GM23338 (cell line): ENCODE data around the gene KCTD12. TPM values are rescaled to one million over a fixed set of nuclear protein-coding genes. Genes with fewer than 3 reads are reported as not detected.

Experiments
- ATAC-seq: fragments of 200-7000 bp; cut with Tn5 transposase; 3 replicates; pipeline ENCODE4 v1.9.1; 2020
- DNase-seq: peaks from one replicate; pipeline ENCODE4 v3.0.0-alpha.2; 2015; ENCODE audit warnings: low spot score
- H2AFZ ChIP-seq: fragments of 200-600 bp; sonication (generic); 2 replicates; pipeline ENCODE4 v1.8.0; 2016; ENCODE audit warnings: antibody characterized with exemption, mild to moderate bottlenecking, moderate library complexity
- H3F3A ChIP-seq: fragments of 200-600 bp; sonication (generic); replicated peaks from 2 replicates; pipeline ENCODE4 v1.8.0; 2017; ENCODE audit warnings: antibody characterized with exemption, mixed run types, low read depth
- H3K27ac ChIP-seq: fragments of 200-600 bp; sonication (generic); 2 replicates; pipeline ENCODE4 v1.6.1; 2016; ENCODE audit warnings: low read depth
- H3K27me3 ChIP-seq: fragments of 200-600 bp; sonication (generic); 2 replicates; pipeline ENCODE4 v1.8.0; 2016; ENCODE audit warnings: mild to moderate bottlenecking, mixed run types, moderate library complexity; ENCODE audit not compliant: insufficient read depth
- H3K36me3 ChIP-seq: fragments of 200-600 bp; sonication (generic); 2 replicates; pipeline ENCODE4 v1.8.0; 2016; ENCODE audit warnings: mild to moderate bottlenecking; ENCODE audit not compliant: insufficient read depth
- H3K4me1 ChIP-seq: fragments of 200-600 bp; sonication (generic); 2 replicates; pipeline ENCODE4 v1.8.0; 2016; ENCODE audit warnings: mild to moderate bottlenecking, moderate library complexity; ENCODE audit not compliant: insufficient read depth
- H3K4me2 ChIP-seq: fragments of 200-600 bp; sonication (generic); 2 replicates; pipeline ENCODE4 v1.7.1; 2017; ENCODE audit warnings: mixed run types
- H3K4me3 ChIP-seq: fragments of 200-600 bp; sonication (generic); 2 replicates; pipeline ENCODE4 v1.6.1; 2016; ENCODE audit warnings: mixed run types
- H3K79me2 ChIP-seq: fragments of 200-600 bp; sonication (generic); replicated peaks from 2 replicates; pipeline ENCODE4 v1.8.0; 2017; ENCODE audit warnings: mild to moderate bottlenecking; ENCODE audit not compliant: insufficient read depth
- H3K9me2 ChIP-seq: fragments of 200-600 bp; sonication (generic); 2 replicates; pipeline ENCODE4 v1.8.0; 2017; ENCODE audit not compliant: insufficient read depth
- H4K20me1 ChIP-seq: fragments of 200-600 bp; sonication (generic); replicated peaks from 2 replicates; pipeline ENCODE4 v1.8.0; 2017; ENCODE audit warnings: mild to moderate bottlenecking; ENCODE audit not compliant: insufficient read depth
- H3K27ac Mint-ChIP-seq: 2 replicates; pipeline ENCODE4 v1.8.0; 2020; ENCODE audit warnings: inconsistent platforms, mild to moderate bottlenecking, moderate library complexity, mixed read lengths
- H3K27me3 Mint-ChIP-seq: 3 replicates; pipeline ENCODE4 v1.8.0; 2022; ENCODE audit warnings: low read depth, mild to moderate bottlenecking, moderate library complexity, mixed read lengths, inconsistent platforms; ENCODE audit not compliant: insufficient read depth, poor library complexity
- H3K36me3 Mint-ChIP-seq: 3 replicates; pipeline ENCODE4 v1.8.0; 2021; ENCODE audit warnings: low read depth, mild to moderate bottlenecking, inconsistent platforms, moderate library complexity, mixed read lengths
- H3K4me1 Mint-ChIP-seq: 3 replicates; pipeline ENCODE4 v1.8.0; 2020; ENCODE audit warnings: mild to moderate bottlenecking, inconsistent platforms, mixed read lengths
- H3K4me3 Mint-ChIP-seq: 3 replicates; pipeline ENCODE4 v1.8.0; 2021; ENCODE audit warnings: moderate library complexity, mild to moderate bottlenecking, inconsistent platforms, mixed read lengths
- H3K9me3 Mint-ChIP-seq: 3 replicates; pipeline ENCODE4 v1.8.0; 2020; ENCODE audit warnings: moderate library complexity, mild to moderate bottlenecking, inconsistent platforms, mixed read lengths
- CREB1 ChIP-seq: fragments of 250-450 bp; sonication (Bioruptor Pico); IDR thresholded peaks from 2 replicates; pipeline ENCODE4 v1.5.0; 2020; ENCODE audit warnings: low read depth, mild to moderate bottlenecking, moderate library complexity
- EZH2phosphoT487 ChIP-seq: fragments of 200-600 bp; sonication (generic); IDR thresholded peaks from one replicate; pipeline ENCODE4 v1.8.1; 2018; ENCODE audit warnings: antibody characterized with exemption; ENCODE audit not compliant: unreplicated experiment
- JUNB ChIP-seq: IDR thresholded peaks from one replicate; pipeline ENCODE4 v1.6.1; 2016; ENCODE audit warnings: antibody characterized with exemption; ENCODE audit not compliant: unreplicated experiment
- POLR2AphosphoS5 ChIP-seq: IDR thresholded peaks from 2 replicates; pipeline ENCODE4 v1.6.1; 2016; ENCODE audit warnings: antibody characterized with exemption, low read depth
- ZNF114 ChIP-seq: fragments of 250-450 bp; sonication (Bioruptor Pico); IDR thresholded peaks from 2 replicates; pipeline ENCODE4 v1.5.0; 2020; ENCODE audit warnings: mild to moderate bottlenecking, moderate library complexity
- ZNF331 ChIP-seq: fragments of 250-450 bp; sonication (Bioruptor Pico); IDR thresholded peaks from 2 replicates; pipeline ENCODE4 v1.5.0; 2020; ENCODE audit warnings: low read depth, mild to moderate bottlenecking, moderate library complexity
- polyA plus RNA-seq: library from polyadenylated mRNA; unstranded; fragments of >200 nt; fragmentation: Nextera tagmentation; extraction: Ambion mirVana; gene quantifications from 2 replicates; pipeline ENCODE4 v1.2.1, GENCODE V29; 2016
- total RNA-seq: library from RNA; depleted of rRNA; stranded (reverse); fragments of >200 nt; shearing (Covaris generic); gene quantifications from 2 replicates; pipeline ENCODE4 v1.2.3, GENCODE V29; 2014
- TF ChIP-seq, protein P1 (sequence below): fragments of 250-450 bp; sonication (Bioruptor Pico); IDR thresholded peaks from 2 replicates; pipeline ENCODE4 v1.5.0; 2020; ENCODE audit warnings: mild to moderate bottlenecking, moderate library complexity
- TF ChIP-seq, protein P2 (sequence below): IDR thresholded peaks from 2 replicates; pipeline ENCODE4 v1.6.1; 2016; ENCODE audit warnings: antibody characterized with exemption

Gene KCTD12
- total and polyA plus RNA-seq, 2 experiments from 2014 or later, result 3.3 to 12.0 TPM

DNA sequence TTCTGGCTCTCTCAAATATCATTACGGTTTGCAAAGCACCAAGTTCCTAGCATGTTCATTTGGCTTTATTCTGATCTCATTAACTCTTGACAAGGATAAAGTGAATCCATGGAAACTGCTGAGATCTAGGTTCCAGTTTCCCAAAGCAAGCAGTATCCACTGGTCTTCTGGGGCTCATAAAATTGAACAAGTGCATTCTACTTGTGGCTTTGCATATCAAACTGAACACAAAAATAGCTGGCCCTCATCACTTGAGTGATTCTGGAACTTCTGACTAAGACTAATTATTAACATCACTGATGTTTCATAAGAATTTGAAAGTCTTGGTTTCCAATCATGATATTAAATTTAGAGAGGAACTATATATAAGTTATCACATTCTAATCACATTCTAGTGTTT lies 6.3 kb upstream of the KCTD12 start:
- Histone ChIP-seq H3K36me3 (no peaks in the 10 kb centered on the region), H3K4me1 (peaks cover 4% of the 10 kb centered on the region; the same call in 1 of the 2 replicates), H3K4me2 (no peak overlapping the region), H3K4me3 (no peak overlapping the region), H3F3A (no peaks in the 10 kb centered on the region), H2AFZ (no peak overlapping the region), H4K20me1 (no peaks in the 10 kb centered on the region; the same call in 1 of the 2 replicates), H3K27ac (no peak overlapping the region), H3K27me3 (peaks cover 27% of the 10 kb centered on the region), H3K79me2 (no peaks in the 10 kb centered on the region), H3K9me2 (no peaks in the 10 kb centered on the region)
- Mint-ChIP-seq H3K27me3 (peaks cover 9% of the 10 kb centered on the region), H3K36me3 (no peaks in the 10 kb centered on the region), H3K4me1 (peaks cover 2% of the 10 kb centered on the region; the same call in 2 of the 3 replicates), H3K27ac (no peak overlapping the region), H3K9me3 (no peaks in the 10 kb centered on the region), H3K4me3 (no peak overlapping the region)
- DNase-seq, result no peak
- TF ChIP-seq, protein P1, sequence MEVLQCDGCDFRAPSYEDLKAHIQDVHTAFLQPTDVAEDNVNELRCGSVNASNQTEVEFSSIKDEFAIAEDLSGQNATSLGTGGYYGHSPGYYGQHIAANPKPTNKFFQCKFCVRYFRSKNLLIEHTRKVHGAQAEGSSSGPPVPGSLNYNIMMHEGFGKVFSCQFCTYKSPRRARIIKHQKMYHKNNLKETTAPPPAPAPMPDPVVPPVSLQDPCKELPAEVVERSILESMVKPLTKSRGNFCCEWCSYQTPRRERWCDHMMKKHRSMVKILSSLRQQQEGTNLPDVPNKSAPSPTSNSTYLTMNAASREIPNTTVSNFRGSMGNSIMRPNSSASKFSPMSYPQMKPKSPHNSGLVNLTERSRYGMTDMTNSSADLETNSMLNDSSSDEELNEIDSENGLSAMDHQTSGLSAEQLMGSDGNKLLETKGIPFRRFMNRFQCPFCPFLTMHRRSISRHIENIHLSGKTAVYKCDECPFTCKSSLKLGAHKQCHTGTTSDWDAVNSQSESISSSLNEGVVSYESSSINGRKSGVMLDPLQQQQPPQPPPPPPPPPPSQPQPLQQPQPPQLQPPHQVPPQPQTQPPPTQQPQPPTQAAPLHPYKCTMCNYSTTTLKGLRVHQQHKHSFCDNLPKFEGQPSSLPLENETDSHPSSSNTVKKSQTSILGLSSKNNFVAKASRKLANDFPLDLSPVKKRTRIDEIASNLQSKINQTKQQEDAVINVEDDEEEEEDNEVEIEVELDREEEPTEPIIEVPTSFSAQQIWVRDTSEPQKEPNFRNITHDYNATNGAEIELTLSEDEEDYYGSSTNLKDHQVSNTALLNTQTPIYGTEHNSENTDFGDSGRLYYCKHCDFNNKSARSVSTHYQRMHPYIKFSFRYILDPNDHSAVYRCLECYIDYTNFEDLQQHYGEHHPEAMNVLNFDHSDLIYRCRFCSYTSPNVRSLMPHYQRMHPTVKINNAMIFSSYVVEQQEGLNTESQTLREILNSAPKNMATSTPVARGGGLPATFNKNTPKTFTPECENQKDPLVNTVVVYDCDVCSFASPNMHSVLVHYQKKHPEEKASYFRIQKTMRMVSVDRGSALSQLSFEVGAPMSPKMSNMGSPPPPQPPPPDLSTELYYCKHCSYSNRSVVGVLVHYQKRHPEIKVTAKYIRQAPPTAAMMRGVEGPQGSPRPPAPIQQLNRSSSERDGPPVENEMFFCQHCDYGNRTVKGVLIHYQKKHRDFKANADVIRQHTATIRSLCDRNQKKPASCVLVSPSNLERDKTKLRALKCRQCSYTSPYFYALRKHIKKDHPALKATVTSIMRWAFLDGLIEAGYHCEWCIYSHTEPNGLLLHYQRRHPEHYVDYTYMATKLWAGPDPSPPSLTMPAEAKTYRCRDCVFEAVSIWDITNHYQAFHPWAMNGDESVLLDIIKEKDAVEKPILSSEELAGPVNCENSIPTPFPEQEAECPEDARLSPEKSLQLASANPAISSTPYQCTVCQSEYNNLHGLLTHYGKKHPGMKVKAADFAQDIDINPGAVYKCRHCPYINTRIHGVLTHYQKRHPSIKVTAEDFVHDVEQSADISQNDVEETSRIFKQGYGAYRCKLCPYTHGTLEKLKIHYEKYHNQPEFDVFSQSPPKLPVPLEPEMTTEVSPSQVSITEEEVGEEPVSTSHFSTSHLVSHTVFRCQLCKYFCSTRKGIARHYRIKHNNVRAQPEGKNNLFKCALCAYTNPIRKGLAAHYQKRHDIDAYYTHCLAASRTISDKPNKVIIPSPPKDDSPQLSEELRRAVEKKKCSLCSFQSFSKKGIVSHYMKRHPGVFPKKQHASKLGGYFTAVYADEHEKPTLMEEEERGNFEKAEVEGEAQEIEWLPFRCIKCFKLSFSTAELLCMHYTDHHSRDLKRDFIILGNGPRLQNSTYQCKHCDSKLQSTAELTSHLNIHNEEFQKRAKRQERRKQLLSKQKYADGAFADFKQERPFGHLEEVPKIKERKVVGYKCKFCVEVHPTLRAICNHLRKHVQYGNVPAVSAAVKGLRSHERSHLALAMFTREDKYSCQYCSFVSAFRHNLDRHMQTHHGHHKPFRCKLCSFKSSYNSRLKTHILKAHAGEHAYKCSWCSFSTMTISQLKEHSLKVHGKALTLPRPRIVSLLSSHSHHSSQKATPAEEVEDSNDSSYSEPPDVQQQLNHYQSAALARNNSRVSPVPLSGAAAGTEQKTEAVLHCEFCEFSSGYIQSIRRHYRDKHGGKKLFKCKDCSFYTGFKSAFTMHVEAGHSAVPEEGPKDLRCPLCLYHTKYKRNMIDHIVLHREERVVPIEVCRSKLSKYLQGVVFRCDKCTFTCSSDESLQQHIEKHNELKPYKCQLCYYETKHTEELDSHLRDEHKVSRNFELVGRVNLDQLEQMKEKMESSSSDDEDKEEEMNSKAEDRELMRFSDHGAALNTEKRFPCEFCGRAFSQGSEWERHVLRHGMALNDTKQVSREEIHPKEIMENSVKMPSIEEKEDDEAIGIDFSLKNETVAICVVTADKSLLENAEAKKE (CRISPR knock-in tag), result no peak
- TF ChIP-seq CREB1 (CRISPR knock-in tag), result no peak
- no peak for TF ChIP-seq ZNF114 (CRISPR knock-in tag)
- no peak for TF ChIP-seq POLR2AphosphoS5
- no peak for TF ChIP-seq JUNB
- no peak for TF ChIP-seq ZNF331 (CRISPR knock-in tag)
- TF ChIP-seq, protein P2, sequence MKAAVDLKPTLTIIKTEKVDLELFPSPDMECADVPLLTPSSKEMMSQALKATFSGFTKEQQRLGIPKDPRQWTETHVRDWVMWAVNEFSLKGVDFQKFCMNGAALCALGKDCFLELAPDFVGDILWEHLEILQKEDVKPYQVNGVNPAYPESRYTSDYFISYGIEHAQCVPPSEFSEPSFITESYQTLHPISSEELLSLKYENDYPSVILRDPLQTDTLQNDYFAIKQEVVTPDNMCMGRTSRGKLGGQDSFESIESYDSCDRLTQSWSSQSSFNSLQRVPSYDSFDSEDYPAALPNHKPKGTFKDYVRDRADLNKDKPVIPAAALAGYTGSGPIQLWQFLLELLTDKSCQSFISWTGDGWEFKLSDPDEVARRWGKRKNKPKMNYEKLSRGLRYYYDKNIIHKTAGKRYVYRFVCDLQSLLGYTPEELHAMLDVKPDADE, result no peak
- TF ChIP-seq EZH2phosphoT487, result no peak
- no peak for ATAC-seq
